Choroid plexus epithelial cell (primary cell): ENCODE measurements around the gene SYNPO2L.

Experiments
- DNase-seq: peaks from one replicate; pipeline ENCODE4 v3.0.0-alpha.2; 2010; ENCODE audit warnings: low read depth
- H3K4me3 ChIP-seq: 2 replicates; pipeline ENCODE4 v1.5.1; 2011; ENCODE audit warnings: low read depth, mild to moderate bottlenecking, control low read depth, low read length, moderate library complexity
- TF ChIP-seq, protein P1 (sequence below): conservative IDR thresholded peaks from 2 replicates; pipeline ENCODE4 v1.5.1; 2011; ENCODE audit warnings: low read depth, mild to moderate bottlenecking, control low read depth, inconsistent platforms, low read length, moderate library complexity

The SYNPO2L gene

DNA sequence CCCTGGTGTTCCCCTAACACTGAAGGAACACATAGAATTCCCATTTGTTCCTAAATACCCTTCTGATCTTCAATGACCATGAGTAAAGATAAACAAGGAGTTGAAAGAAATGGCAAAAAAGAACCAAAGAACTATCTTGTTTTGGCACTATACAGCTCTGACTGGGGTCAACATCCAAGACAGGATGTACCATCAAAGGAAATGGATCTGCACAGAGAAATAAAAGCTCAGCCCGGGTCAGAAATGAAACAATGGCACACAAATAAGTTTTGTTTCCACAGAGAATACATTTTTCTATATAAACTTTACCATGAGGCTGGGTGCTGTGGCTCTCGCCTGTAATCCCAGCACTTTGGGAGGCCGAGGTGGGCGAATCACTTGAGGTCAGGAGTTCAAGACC lies 46.7 kb downstream of the SYNPO2L start:
- TF ChIP-seq, protein P1, sequence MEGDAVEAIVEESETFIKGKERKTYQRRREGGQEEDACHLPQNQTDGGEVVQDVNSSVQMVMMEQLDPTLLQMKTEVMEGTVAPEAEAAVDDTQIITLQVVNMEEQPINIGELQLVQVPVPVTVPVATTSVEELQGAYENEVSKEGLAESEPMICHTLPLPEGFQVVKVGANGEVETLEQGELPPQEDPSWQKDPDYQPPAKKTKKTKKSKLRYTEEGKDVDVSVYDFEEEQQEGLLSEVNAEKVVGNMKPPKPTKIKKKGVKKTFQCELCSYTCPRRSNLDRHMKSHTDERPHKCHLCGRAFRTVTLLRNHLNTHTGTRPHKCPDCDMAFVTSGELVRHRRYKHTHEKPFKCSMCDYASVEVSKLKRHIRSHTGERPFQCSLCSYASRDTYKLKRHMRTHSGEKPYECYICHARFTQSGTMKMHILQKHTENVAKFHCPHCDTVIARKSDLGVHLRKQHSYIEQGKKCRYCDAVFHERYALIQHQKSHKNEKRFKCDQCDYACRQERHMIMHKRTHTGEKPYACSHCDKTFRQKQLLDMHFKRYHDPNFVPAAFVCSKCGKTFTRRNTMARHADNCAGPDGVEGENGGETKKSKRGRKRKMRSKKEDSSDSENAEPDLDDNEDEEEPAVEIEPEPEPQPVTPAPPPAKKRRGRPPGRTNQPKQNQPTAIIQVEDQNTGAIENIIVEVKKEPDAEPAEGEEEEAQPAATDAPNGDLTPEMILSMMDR, result no peak
- H3K4me3 ChIP-seq, result no peak overlapping the region
- no peak for DNase-seq

DNA sequence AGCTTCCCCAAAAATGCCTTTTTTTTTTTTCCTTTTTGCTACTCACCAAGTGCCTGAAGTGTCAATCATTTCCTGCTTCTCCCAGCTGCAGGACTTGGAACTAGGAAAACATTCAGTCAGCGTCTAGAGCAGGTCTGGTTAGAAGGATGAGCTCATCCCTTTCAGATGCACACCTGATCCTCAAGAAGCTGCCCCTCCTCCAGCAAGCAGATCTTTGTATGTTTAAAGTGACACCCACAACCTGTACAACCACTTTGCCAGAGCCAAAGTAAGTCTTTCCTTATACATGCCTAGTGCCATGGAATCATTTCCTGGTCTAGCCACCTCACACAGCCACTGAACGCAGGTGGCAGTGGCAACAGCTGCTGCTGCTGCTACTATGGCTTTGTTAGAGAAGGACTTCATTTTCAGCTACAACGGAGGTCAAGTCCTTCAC lies 54.3 kb downstream of the SYNPO2L start:
- DNase-seq, result peak; percentile 19

DNA sequence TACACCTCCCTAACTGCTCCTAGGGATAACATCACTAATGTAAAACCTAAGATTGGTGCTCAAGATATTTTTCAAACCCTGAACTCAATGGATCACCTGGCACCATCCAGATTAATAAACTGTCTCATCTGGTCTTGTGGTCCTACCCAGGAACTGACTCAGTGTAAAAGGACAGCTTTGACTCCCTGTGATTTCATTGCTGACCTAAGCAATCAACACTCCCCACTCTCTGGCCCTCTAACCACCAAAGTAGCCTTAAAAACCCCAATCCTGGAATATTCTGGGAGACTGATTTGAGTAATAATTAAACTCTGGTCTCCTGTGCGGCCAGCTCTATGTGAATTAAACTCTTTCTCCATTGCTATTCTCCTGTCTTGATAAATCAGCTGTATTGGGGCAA lies 58.5 kb downstream of the SYNPO2L start:
- H3K4me3 ChIP-seq, result no peak overlapping the region
- TF ChIP-seq, protein P1, result no peak
- DNase-seq, result peak; percentile 42

More for the DNA sequence above, 54.3 kb downstream of the SYNPO2L start:
- TF ChIP-seq, protein P1, result no peak
- H3K4me3 ChIP-seq, result no peak overlapping the region
